ENCODE measurements around the gene RNASE4.

RNASE4 gene

DNA sequence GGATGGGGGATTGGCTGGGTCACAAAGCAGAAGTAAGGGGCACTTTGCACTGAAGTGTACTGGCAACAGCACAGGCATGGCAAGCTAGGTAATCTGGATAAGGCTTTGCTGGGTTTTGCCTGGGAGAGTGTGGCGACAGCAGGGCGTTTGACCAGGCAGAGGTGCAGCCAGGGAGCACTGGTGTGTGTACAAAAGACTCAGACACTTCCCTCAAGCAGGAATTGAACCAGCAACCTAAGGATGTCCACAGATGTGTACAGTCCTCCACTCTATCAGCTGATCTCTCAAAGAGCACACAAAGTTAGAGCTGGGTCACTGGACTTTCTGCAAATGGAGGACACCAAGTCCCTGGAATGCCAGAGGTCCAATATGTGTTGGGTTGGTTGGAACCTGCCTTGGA, 15.4 kb upstream of the RNASE4 start:
- no peaks in the 10 kb centered on the region for H3K36me3 Mint-ChIP-seq (ENCODE audit: low read depth)
- no peaks in the 10 kb centered on the region for H3K9me3 Mint-ChIP-seq
- TF ChIP-seq, protein P1, sequence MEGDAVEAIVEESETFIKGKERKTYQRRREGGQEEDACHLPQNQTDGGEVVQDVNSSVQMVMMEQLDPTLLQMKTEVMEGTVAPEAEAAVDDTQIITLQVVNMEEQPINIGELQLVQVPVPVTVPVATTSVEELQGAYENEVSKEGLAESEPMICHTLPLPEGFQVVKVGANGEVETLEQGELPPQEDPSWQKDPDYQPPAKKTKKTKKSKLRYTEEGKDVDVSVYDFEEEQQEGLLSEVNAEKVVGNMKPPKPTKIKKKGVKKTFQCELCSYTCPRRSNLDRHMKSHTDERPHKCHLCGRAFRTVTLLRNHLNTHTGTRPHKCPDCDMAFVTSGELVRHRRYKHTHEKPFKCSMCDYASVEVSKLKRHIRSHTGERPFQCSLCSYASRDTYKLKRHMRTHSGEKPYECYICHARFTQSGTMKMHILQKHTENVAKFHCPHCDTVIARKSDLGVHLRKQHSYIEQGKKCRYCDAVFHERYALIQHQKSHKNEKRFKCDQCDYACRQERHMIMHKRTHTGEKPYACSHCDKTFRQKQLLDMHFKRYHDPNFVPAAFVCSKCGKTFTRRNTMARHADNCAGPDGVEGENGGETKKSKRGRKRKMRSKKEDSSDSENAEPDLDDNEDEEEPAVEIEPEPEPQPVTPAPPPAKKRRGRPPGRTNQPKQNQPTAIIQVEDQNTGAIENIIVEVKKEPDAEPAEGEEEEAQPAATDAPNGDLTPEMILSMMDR (IDR thresholded peaks at IDR 0.05; ENCODE audit: unreplicated experiment in 3 of 3): no peak
- H3K4me1 Mint-ChIP-seq: no peaks in the 10 kb centered on the region
- no peak overlapping the region for H3K27ac Mint-ChIP-seq
- no peak overlapping the region for H3K4me3 Mint-ChIP-seq
- H3K27me3 Mint-ChIP-seq (ENCODE audit: low read depth): peaks cover 63% of the 10 kb centered on the region

GRCh38 chr14:20671597-20672283, 12.6 kb upstream of the RNASE4 start:
- Mint-ChIP-seq H3K9me3 (no peaks in the 10 kb centered on the region), H3K4me3 (no peak overlapping the region), H3K36me3 (ENCODE audit: low read depth) (no peaks in the 10 kb centered on the region), H3K27ac (no peak overlapping the region), H3K27me3 (ENCODE audit: low read depth) (peaks cover 51% of the 10 kb centered on the region), H3K4me1 (no peaks in the 10 kb centered on the region)
- TF ChIP-seq, protein P1 (IDR thresholded peaks at IDR 0.05; ENCODE audit: unreplicated experiment in 3 of 3): no peak

DNA sequence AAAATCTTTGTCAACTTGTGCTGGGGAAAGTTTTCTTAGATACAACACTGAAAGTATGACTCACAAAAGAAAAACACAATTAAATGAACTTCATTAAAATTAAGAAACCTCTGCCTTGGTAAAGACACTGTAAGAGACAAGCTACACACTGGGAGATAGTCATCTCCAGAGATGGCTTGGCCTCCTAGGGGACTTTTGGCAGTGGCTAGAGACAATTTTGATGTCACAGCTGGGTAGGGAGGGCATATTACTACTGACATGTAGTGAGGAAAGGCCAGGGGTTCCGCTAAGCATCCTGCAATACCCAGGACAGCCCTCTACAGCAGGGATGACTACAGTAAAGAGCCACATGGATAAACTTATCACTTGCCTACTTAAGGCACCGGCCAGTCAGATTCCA, 8.7 kb upstream of the RNASE4 start:
- H3K27me3 Mint-ChIP-seq (ENCODE audit: low read depth): peaks cover 31% of the 10 kb centered on the region
- no peaks in the 10 kb centered on the region for H3K36me3 Mint-ChIP-seq (ENCODE audit: low read depth)
- no peaks in the 10 kb centered on the region for H3K9me3 Mint-ChIP-seq
- TF ChIP-seq, protein P1 (IDR thresholded peaks at IDR 0.05; ENCODE audit: unreplicated experiment in 3 of 3): no peak
- no peak overlapping the region for H3K27ac Mint-ChIP-seq
- H3K4me1 Mint-ChIP-seq: peaks cover 5% of the 10 kb centered on the region
- no peak overlapping the region for H3K4me3 Mint-ChIP-seq

- TF ChIP-seq, protein P1 (IDR thresholded peaks at IDR 0.05; ENCODE audit: unreplicated experiment in 3 of 3): no peak
- Mint-ChIP-seq H3K27ac (no peak overlapping the region), H3K4me1 (peaks cover 9% of the 10 kb centered on the region), H3K4me3 (no peak overlapping the region), H3K36me3 (ENCODE audit: low read depth) (no peaks in the 10 kb centered on the region), H3K27me3 (ENCODE audit: low read depth) (peaks cover 30% of the 10 kb centered on the region), H3K9me3 (no peaks in the 10 kb centered on the region)
Observed at GRCh38 chr14:20676072-20676471, 8.3 kb upstream of the RNASE4 start.

DNA sequence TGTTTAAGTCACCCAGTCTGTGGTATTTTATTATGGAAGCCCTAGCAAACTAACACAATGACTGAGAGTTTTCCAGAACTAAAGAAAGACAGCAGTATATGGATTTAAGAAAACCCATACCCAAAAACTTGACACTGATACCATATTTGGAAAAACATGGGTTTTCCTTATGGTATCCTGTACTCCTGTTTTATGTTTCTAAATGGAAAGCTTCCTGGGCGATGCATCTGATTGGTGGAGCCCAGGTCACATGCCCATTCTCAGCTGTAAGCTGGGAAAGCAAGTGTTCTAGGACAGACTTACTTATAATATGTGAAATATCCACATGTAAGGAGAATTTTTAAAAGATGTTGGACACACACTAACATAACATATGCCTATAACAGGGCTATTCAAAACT, 4.5 kb upstream of the RNASE4 start:
- H3K36me3 Mint-ChIP-seq (ENCODE audit: low read depth): no peaks in the 10 kb centered on the region
- H3K9me3 Mint-ChIP-seq: no peaks in the 10 kb centered on the region
- H3K27me3 Mint-ChIP-seq (ENCODE audit: low read depth): peaks cover 21% of the 10 kb centered on the region

More for the DNA sequence above, 4.5 kb upstream of the RNASE4 start:
- TF ChIP-seq, protein P1 (IDR thresholded peaks at IDR 0.05; ENCODE audit: unreplicated experiment in 3 of 3): no peak
- no peak overlapping the region for H3K4me3 Mint-ChIP-seq
- H3K27ac Mint-ChIP-seq: no peak overlapping the region
- H3K4me1 Mint-ChIP-seq: peaks cover 14% of the 10 kb centered on the region

All from nephron (organoid).